Urothelium cell line (cell line): ENCODE measurements around the gene BRF1.
A peak's percentile ranks its signal among the peaks of the same experiment; 100 is the strongest.

ENCODE experiments used
- DNase-seq: peaks from one replicate; pipeline ENCODE4 v3.0.0; 2011; ENCODE audit warnings: low spot score, mixed read lengths
- FAIRE-seq: peaks from 2 replicates; lab custom pipeline; 2011; peaks lifted over from hg19 to GRCh38; lab: Jason Lieb, UNC

The BRF1 gene

DNA sequence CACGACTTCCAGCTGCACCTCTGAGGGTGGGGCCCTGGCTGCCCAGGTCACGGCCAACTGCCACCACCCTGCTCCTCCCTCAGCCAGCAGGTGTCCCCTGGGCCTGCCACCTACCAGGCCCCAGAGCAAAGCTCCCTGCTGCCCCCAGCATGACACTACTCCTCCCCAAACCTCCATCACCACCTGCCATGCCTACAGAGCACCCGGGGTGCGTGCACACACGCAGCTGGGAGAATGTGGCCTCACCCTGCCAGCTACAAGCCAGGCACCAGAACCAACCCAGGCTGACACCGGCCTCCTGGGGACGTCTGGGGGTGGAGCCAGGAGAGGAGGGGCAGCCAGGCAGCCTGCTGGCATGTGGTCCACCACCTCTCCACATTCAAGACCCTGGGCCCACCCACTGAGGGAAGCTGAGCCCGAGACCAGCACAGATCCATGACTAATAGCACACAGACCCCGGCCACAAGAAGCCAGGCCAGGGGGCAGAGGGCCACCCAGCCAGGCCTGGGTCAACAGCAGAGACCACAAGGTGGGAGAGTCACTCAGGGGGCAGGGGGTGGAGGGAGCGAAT is 135.6 kb downstream of the BRF1 start:
- no peak for FAIRE-seq

DNA sequence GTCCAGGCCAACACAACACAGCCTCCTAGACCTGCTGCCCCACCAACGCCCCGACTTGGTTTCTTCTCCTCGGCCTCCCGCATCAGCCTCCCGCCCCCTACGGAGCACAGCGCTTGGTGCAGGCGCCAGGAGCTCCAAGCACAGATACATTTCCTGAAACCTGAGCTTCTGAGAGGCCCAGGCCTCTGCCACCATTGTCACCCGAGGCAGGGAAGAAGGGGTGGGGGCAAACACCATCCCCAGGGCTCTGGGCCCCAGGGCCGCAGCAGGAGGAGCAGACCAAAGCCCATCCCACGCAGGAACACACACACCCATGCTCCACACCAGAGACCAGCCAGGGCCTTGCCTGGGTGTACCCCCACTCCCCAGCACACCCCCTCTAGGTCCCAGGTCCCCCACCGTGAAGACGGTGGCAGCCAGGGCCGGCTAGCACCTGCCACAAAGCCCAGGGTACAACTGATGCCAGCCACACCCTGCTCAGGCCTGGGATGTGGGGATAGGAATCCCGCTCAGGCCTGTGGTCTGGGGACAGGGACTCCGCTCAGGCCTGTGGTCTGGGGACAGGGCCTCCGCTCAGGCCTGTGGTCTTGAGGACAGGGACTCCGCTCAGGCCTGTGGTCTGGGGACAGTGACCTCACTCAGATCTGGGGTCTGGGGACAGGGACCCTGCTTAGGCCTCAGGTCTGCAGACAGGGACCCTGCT is 137.6 kb downstream of the BRF1 start:
- FAIRE-seq (no peak), DNase-seq (no peak)

More for the DNA sequence above, 135.6 kb downstream of the BRF1 start:
- DNase-seq: no peak

GRCh38 chr14:105162669-105162979 is 138.2 kb downstream of the BRF1 start:
- no peak for FAIRE-seq
- DNase-seq: no peak

DNA sequence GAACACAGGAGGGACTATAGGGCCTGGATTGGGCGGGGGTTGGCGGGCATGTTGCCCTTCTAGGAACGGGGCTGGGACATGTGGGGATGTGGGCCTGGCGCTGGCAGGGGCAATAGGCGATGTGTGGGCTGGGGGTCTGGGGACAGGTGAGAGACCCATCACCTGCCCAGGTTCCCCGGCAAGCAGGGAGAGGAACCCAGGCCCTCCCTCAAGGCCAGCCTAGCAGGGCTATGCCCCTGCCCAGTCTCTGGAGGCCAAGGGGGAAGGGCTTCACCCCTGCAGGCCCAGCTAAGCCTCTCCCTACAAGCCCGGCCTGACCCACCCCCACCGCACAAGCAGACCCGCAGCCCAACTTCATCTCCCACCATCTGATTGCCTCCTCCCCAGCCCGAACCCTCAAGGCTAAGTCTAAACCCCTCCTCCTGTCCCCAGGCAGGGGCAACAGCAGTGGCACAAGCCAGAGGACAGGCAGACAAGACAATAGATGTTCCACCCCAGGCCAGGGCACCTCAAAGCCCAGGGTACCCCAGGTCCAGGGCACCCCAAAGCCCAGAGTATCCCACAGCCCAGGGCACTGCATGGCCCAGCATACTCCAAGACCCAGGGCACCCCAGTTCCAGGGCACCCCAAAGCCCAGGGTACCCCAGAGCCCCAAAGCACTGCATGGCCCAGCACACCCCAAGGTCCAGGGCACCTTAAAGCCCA is 138.7 kb downstream of the BRF1 start:
- DNase-seq: peak; percentile 27
- FAIRE-seq: peak; percentile 52

GRCh38 chr14:105161309-105161708 is 139.5 kb downstream of the BRF1 start:
- DNase-seq: no peak
- no peak for FAIRE-seq

DNA sequence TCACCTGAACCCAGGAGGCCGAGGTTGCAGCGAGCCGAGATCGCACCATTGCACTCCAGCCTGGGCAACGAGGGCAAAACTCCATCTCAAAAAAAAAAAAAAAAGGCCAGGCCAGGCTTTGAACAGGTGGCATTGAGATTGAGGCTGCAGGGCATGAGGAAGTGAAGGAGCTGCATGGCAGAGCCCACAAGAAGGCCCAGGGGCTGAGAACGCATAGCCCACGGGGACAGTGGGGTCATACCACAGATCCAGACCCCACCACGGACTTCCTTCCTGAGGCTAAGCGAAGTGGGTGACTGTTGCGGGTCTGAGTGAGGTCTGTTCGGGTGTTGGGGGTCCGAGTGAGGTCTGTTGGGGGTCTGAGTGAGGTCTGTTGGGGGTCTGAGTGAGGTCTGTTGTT is 140.0 kb downstream of the BRF1 start:
- no peak for DNase-seq
- no peak for FAIRE-seq

DNA sequence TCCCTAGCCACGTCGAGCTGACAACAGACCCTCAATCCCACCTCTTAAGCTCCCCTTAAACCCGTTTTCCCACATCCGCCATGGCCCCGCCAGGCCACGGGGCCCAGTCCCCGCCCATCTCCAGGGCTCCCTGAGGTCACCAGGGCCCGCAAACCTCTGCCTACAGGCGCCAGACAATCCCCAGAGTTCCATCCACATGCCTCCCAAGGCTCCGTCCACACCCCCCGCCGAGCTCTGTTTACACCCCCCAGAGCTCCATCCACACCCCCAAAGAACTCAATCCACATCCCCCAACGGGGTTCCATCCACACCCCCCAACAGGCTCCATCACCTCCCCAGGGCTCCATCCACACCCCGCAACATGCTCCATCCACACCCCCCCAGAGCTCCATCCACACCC is 141.5 kb downstream of the BRF1 start:
- no peak for DNase-seq
- no peak for FAIRE-seq
